ENCODE results near the gene SLX4IP.

- TF ChIP-seq REST (IDR thresholded peaks at IDR 0.05; ENCODE audit: insufficient read depth in 1 of 2, low read depth in 2 of 2, low read length in 2 of 2) (no peak), TAF1 (IDR thresholded peaks at IDR 0.05; ENCODE audit: borderline replicate concordance, insufficient read depth, low read length) (no peak), POLR2AphosphoS5 (IDR thresholded peaks at IDR 0.05; ENCODE audit: low read depth, low read length) (no peak), SIN3A (IDR thresholded peaks at IDR 0.05; ENCODE audit: borderline replicate concordance, insufficient read depth, low read length) (no peak)
Observed at GRCh38 chr20:10595266-10595665, 160.2 kb downstream of the SLX4IP start.

Measured in PFSK-1 (cell line).